H1 (cell line): Measurements from ENCODE around the gene CCDC117. TPM values are rescaled to one million over a fixed set of nuclear protein-coding genes. Genes with fewer than 3 reads are reported as not detected.
A peak's percentile ranks its signal among the peaks of the same experiment; 100 is the strongest.

Experiments used
- CTCF ChIA-PET: fragments of 300-600 bp; sonication (Branson Sonifier 250); formaldehyde crosslinking; loops from one replicate; lab custom pipeline; 2021; ENCODE audit not compliant: partially characterized antibody; lab: Charles Lee
- POLR2A ChIA-PET: fragments of 300-600 bp; sonication (Branson Sonifier 250); formaldehyde crosslinking; loops from one replicate; lab custom pipeline; 2021; ENCODE audit warnings: inconsistent platforms; ENCODE audit not compliant: partially characterized antibody; lab: Charles Lee
- DNase-seq, 2 experiments: peaks; one replicate each; pipeline versions ENCODE4 v3.0.0 to v3.0.0-alpha.2; 2010 to 2022; ENCODE audit warnings: low spot score in 2 of 2, low read depth in 1 of 2, mixed read lengths in 1 of 2
- FAIRE-seq: peaks from 2 replicates; lab custom pipeline; 2011; peaks lifted over from hg19 to GRCh38; lab: Jason Lieb, UNC
- H2AFZ ChIP-seq: 2 replicates; pipeline ENCODE4 v1.8.1; 2012; ENCODE audit warnings: low read length, inconsistent platforms
- H2AK5ac ChIP-seq: 2 replicates; pipeline ENCODE4 v1.6.1; 2013; ENCODE audit warnings: low read depth, low read length
- H2BK120ac ChIP-seq: replicated peaks from 2 replicates; pipeline ENCODE3; 2013; ENCODE audit warnings: low read depth, low read length, inconsistent platforms
- H2BK12ac ChIP-seq: 2 replicates; pipeline ENCODE4 v1.6.1; 2013; ENCODE audit warnings: low read depth, low read length
- H2BK15ac ChIP-seq: 2 replicates; pipeline ENCODE4 v1.6.1; 2013; ENCODE audit warnings: low read length
- H2BK20ac ChIP-seq: 2 replicates; pipeline ENCODE4 v1.6.1; 2013; ENCODE audit warnings: low read length
- H2BK5ac ChIP-seq: 2 replicates; pipeline ENCODE4 v1.6.1; 2013; ENCODE audit warnings: low read depth, low read length
- H3K14ac ChIP-seq: 2 replicates; pipeline ENCODE4 v1.6.1; 2013; ENCODE audit warnings: inconsistent platforms; ENCODE audit not compliant: insufficient read length
- H3K18ac ChIP-seq: 2 replicates; pipeline ENCODE4 v1.6.1; 2013; ENCODE audit warnings: low read length; ENCODE audit errors: extremely low read depth
- H3K23ac ChIP-seq: 2 replicates; pipeline ENCODE4 v1.6.1; 2013; ENCODE audit warnings: inconsistent platforms; ENCODE audit not compliant: insufficient read length
- H3K23me2 ChIP-seq: 2 replicates; pipeline ENCODE4 v1.6.1; 2013; ENCODE audit warnings: low read depth, low read length
- H3K27ac ChIP-seq: 2 replicates; pipeline ENCODE4 v1.6.1; 2011; ENCODE audit warnings: low read depth, low read length, inconsistent platforms
- H3K27me3 ChIP-seq, 4 experiments: replicated peaks in 1 of 4; 1 replicate in 1 of 4; 2 replicates in 3 of 4; pipeline versions ENCODE4 v1.6.1 to v1.8.1; 2011 to 2013; ENCODE audit warnings: low read length in 3 of 4, mild to moderate bottlenecking in 3 of 4, inconsistent platforms in 2 of 4, mixed read lengths in 2 of 4, moderate library complexity in 1 of 4; ENCODE audit not compliant: control insufficient read depth in 3 of 4, insufficient read depth in 3 of 4; ENCODE audit errors: extremely low read depth in 1 of 4
- H3K36me3 ChIP-seq, 4 experiments: 2 replicates each; pipeline versions ENCODE4 v1.6.1 to v1.8.1; 2011 to 2013; ENCODE audit warnings: mild to moderate bottlenecking in 4 of 4, low read length in 3 of 4, moderate library complexity in 2 of 4, control low read depth in 1 of 4, inconsistent platforms in 1 of 4; ENCODE audit not compliant: insufficient read depth in 4 of 4, control insufficient read depth in 2 of 4
- H3K4ac ChIP-seq: replicated peaks from 2 replicates; pipeline ENCODE3; 2013; ENCODE audit warnings: low read length, low read depth, mixed read lengths, inconsistent platforms; ENCODE audit not compliant: insufficient read length
- H3K4me1 ChIP-seq, 4 experiments: replicated peaks in 1 of 4; 1 replicate in 1 of 4; 2 replicates in 3 of 4; pipeline versions ENCODE4 v1.6.1 to v1.8.1; 2011 to 2013; ENCODE audit warnings: low read length in 3 of 4, inconsistent platforms in 2 of 4, mixed read lengths in 1 of 4; ENCODE audit not compliant: insufficient read depth in 4 of 4, control insufficient read depth in 3 of 4
- H3K4me2 ChIP-seq, 2 experiments: 2 replicates each; pipeline versions ENCODE4 v1.6.1 to v1.8.1; 2011 to 2013; ENCODE audit warnings: low read depth in 2 of 2, low read length in 2 of 2, control low read depth in 1 of 2, inconsistent platforms in 1 of 2, mild to moderate bottlenecking in 1 of 2; ENCODE audit not compliant: insufficient read depth in 1 of 2
- H3K4me3 ChIP-seq, 4 experiments: fragments of 200-600, 300-600 bp in 1 of 4; sonication (generic), shearing (Covaris generic), sonication (Bioruptor Twin) in 1 of 4; 2 replicates each; pipeline versions ENCODE4 v1.5.1 to v1.8.1; 2011 to 2016; ENCODE audit warnings: low read length in 4 of 4, low read depth in 3 of 4, control low read depth in 2 of 4, inconsistent platforms in 2 of 4, mild to moderate bottlenecking in 2 of 4, mixed read lengths in 1 of 4, moderate library complexity in 1 of 4; ENCODE audit not compliant: insufficient read depth in 2 of 4; ENCODE audit errors: extremely low read depth in 1 of 4
- H3K56ac ChIP-seq: replicated peaks from 2 replicates; pipeline ENCODE3; 2013; ENCODE audit warnings: low read depth, mild to moderate bottlenecking, mixed read lengths, low read length, inconsistent platforms; ENCODE audit not compliant: insufficient read length
- H3K79me1 ChIP-seq: 2 replicates; pipeline ENCODE4 v1.6.1; 2013; ENCODE audit warnings: low read depth, low read length, control low read depth
- H3K79me2 ChIP-seq, 2 experiments: 2 replicates each; pipeline versions ENCODE4 v1.6.1 to v1.8.1; 2012 to 2013; ENCODE audit warnings: low read length in 2 of 2, mild to moderate bottlenecking in 2 of 2, inconsistent platforms in 1 of 2; ENCODE audit not compliant: insufficient read depth in 2 of 2, control insufficient read depth in 1 of 2
- H3K9ac ChIP-seq, 4 experiments: replicated peaks in 1 of 4; 1 replicate in 1 of 4; 2 replicates in 3 of 4; pipeline versions ENCODE4 v1.6.1 to v1.8.1; 2011 to 2013; ENCODE audit warnings: low read depth in 3 of 4, low read length in 3 of 4, control low read depth in 2 of 4, mild to moderate bottlenecking in 2 of 4, moderate library complexity in 2 of 4, inconsistent platforms in 1 of 4; ENCODE audit errors: extremely low read depth in 1 of 4
- H3K9me3 ChIP-seq, 2 experiments: 2 replicates each; pipeline versions ENCODE4 v1.6.1 to v1.8.1; 2012 to 2013; ENCODE audit warnings: mild to moderate bottlenecking in 2 of 2, moderate library complexity in 2 of 2, control low read depth in 1 of 2, inconsistent platforms in 1 of 2, low read depth in 1 of 2, low read length in 1 of 2, mixed read lengths in 1 of 2; ENCODE audit not compliant: insufficient read depth in 2 of 2
- H4K20me1 ChIP-seq, 2 experiments: replicated peaks in 1 of 2; 2 replicates each; pipeline versions ENCODE3 to v1.8.1; 2011 to 2013; ENCODE audit warnings: inconsistent platforms in 2 of 2, low read length in 2 of 2, mild to moderate bottlenecking in 1 of 2; ENCODE audit not compliant: insufficient read depth in 2 of 2, control insufficient read depth in 1 of 2
- H4K5ac ChIP-seq: 2 replicates; pipeline ENCODE4 v1.6.1; 2013; ENCODE audit warnings: low read length, low read depth, mixed read lengths, inconsistent platforms; ENCODE audit not compliant: insufficient read length
- H4K8ac ChIP-seq: 2 replicates; pipeline ENCODE4 v1.8.0; 2013; ENCODE audit warnings: mild to moderate bottlenecking, moderate library complexity, low read length, inconsistent platforms; ENCODE audit not compliant: insufficient read depth; ENCODE audit errors: extremely low read depth
- H4K91ac ChIP-seq: replicated peaks from 2 replicates; pipeline ENCODE3; 2013; ENCODE audit warnings: low read length, mixed read lengths, inconsistent platforms; ENCODE audit not compliant: insufficient read length
- HDAC2 ChIP-seq, 2 experiments: fragments of 300-600 bp in 1 of 2; sonication (generic) in 1 of 2; IDR thresholded peaks; 2 replicates each; pipeline ENCODE4 v1.6.1; 2011 to 2012; ENCODE audit warnings: low read depth in 2 of 2, low read length in 2 of 2, mild to moderate bottlenecking in 2 of 2, moderate library complexity in 2 of 2, borderline replicate concordance in 1 of 2, inconsistent platforms in 1 of 2
- HDAC6 ChIP-seq: IDR thresholded peaks from one replicate; pipeline ENCODE4 v1.7.1; 2012; ENCODE audit warnings: low read depth, mild to moderate bottlenecking, inconsistent platforms, low read length, moderate library complexity
- KDM5A ChIP-seq: fragments of 200-600 bp; IDR thresholded peaks from 2 replicates; pipeline ENCODE4 v1.7.1; 2012; ENCODE audit warnings: mild to moderate bottlenecking, low read length, inconsistent platforms, mixed read lengths
- POLR2A ChIP-seq, 2 experiments: IDR thresholded peaks; 1 replicate in 1 of 2; 2 replicates in 1 of 2; pipeline ENCODE4 v1.6.1; 2011; ENCODE audit warnings: low read depth in 2 of 2, low read length in 2 of 2, mild to moderate bottlenecking in 2 of 2; ENCODE audit errors: control extremely low read depth in 1 of 2
- SP2 ChIP-seq: IDR thresholded peaks from 2 replicates; pipeline ENCODE4 v1.6.1; 2012; ENCODE audit warnings: mild to moderate bottlenecking, low read length, inconsistent platforms
- SP4 ChIP-seq: IDR thresholded peaks from 2 replicates; pipeline ENCODE4 v1.6.1; 2012; ENCODE audit warnings: low read length, inconsistent platforms
- SRF ChIP-seq: IDR thresholded peaks from 2 replicates; pipeline ENCODE4 v1.6.1; 2011; ENCODE audit warnings: mild to moderate bottlenecking, low read depth, low read length, moderate library complexity
- WGBS, 2 experiments: shearing (Covaris generic) in 1 of 2; methylation state at CpG; one replicate each; pipeline versions ENCODE4 v1.1.6 to v1.1.7; 2013 to 2015; ENCODE audit warnings: low lambda C conversion rate in 2 of 2, mixed read lengths in 2 of 2, inconsistent platforms in 1 of 2, low coverage in 1 of 2, missing lambda C conversion rate in 1 of 2; ENCODE audit not compliant: insufficient replicate concordance in 2 of 2, insufficient coverage in 1 of 2, insufficient read length in 1 of 2; ENCODE audit errors: extremely low coverage in 1 of 2, missing lambda C conversion rate in 1 of 2; 5-methylcytosine and 5-hydroxymethylcytosine counted together
- polyA plus RNA-seq, 7 experiments: library from polyadenylated mRNA; depleted of rRNA in 3 of 7; stranded (reverse) in 5 of 7; unstranded in 2 of 7; fragments of >200 nt in 5 of 7; fragments of 200-250 nt in 2 of 7; gene quantifications; 1 replicate in 5 of 7; 2 replicates in 1 of 7; 4 replicates in 1 of 7; pipeline versions ENCODE4 v1.2.1 to v1.2.3, GENCODE V29; 2011 to 2013; ENCODE audit warnings: missing spikeins in 2 of 7, mixed read lengths in 2 of 7
- total RNA-seq: library from RNA; stranded (reverse); fragmentation: NEBNext Ultra II Directional; extraction: Animal tissue kit (Norgen Biotek cat#: 25700); gene quantifications from 2 replicates; pipeline ENCODE4 v1.2.1, GENCODE V29; 2021

CCDC117 gene
- total and polyA plus RNA-seq, 2 of the 8 experiments (the other 6 are each of a cell fraction or from before 2014, with no cell fraction given), result 9.1 to 43.1 TPM

DNA sequence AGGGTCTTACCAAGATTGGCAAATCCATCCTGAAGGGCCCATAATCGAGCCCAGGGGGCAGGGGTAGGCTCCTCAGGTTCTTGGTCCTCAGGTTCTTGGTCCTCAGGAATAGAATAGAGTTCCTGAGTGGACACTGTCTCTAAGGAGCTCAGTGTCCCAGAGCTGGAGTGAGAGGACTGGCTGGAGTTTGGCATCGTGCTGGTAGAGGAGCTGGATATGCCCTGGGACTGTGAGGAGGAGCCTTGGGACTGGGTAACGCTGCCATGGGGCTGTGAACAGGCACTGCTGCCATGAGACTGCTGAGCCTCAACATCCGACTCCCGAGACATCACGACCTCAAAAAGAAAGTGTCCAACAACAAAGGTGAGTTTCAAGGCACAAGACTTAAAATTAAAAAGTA is 38.1 kb upstream of the CCDC117 start:
- no peak for FAIRE-seq
- Histone ChIP-seq H4K5ac (no peak overlapping the region), H3K23me2 (no peaks in the 10 kb centered on the region), H3K9ac (no peak overlapping the region), H4K20me1 (peaks cover 0 to 2% of the 10 kb centered on the region in 2 experiments), H3K23ac (no peak overlapping the region), H3K27me3 (no peaks in the 10 kb centered on the region), H2BK12ac (peak overlapping the region; percentile 56; the same call in 1 of the 2 replicates), H2AFZ (no peak overlapping the region), H2BK5ac (peak overlapping the region; percentile 17; the same call in 1 of the 2 replicates), H2BK120ac (no peak overlapping the region), H3K79me2 (peaks cover 0 to 52% of the 10 kb centered on the region in 2 experiments; a peak in 3 of 4 replicates), H3K4me2 (no peak overlapping the region), H2BK20ac (no peak overlapping the region), H2BK15ac (0 out of 2 replicates have a peak overlapping the region, but pooled peaks have one; percentile 34), H3K9me3 (no peaks in the 10 kb centered on the region), H3K18ac (no peak overlapping the region), H4K8ac (no peak overlapping the region; the same call in 1 of the 2 replicates), H3K79me1 (peaks cover 8% of the 10 kb centered on the region), H3K4me3 (no peak overlapping the region), H3K4ac (peak overlapping the region; percentile 82), H3K36me3 (peaks cover 2 to 15% (median 11%) of the 10 kb centered on the region in 4 experiments; a peak in 5 of 8 replicates), H3K4me1 (peaks cover 2 to 10% (median 10%) of the 10 kb centered on the region in 4 experiments; a peak in 6 of 7 replicates), H4K91ac (no peak overlapping the region), H2AK5ac (no peak overlapping the region), H3K56ac (no peak overlapping the region), H3K27ac (no peak overlapping the region), H3K14ac (no peak overlapping the region)
- ChIA-PET CTCF (interaction anchor here (0.6 to 1.5 kb wide), 6 partner anchors 12 to 159 kb away, joined by 3 read pairs; no protein-coding TSS in a partner anchor), POLR2A (interaction anchor here (0.6 to 2.7 kb wide), 5 partner anchors 50 to 417 kb away, joined by 3 to 7 read pairs (median 4); partner anchors contain the start of gene XBP1)
- DNase-seq, result no peak
- WGBS, 2 experiments, result 91% methylated on average over 6 of the region's 6 CpGs; no CpG with 5 or more reads in 1 of the 2 experiments
- TF ChIP-seq SP4, result no peak
- TF ChIP-seq SRF, result no peak
- no peak for TF ChIP-seq KDM5A
- no peak for TF ChIP-seq HDAC2 (IDR thresholded peaks at IDR 0.05; ENCODE audit: borderline replicate concordance in 1 of 2, low read depth in 2 of 2, low read length in 2 of 2)
- TF ChIP-seq POLR2A (IDR thresholded peaks at IDR 0.05; ENCODE audit: control extremely low read depth in 1 of 2, low read depth in 2 of 2, low read length in 2 of 2), result no peak
- no peak for TF ChIP-seq SP2
- TF ChIP-seq HDAC6, result no peak
